Measurements from ENCODE around the gene CD226. TPM values are rescaled to one million over a fixed set of nuclear protein-coding genes. Genes with fewer than 3 reads are reported as not detected.

The CD226 gene
- total and polyA plus RNA-seq, 10 of the 15 experiments (the other 5 are each of a cell fraction or from before 2014, with no cell fraction given) = 12.9 to 68.8 (median 47.3) TPM

DNA sequence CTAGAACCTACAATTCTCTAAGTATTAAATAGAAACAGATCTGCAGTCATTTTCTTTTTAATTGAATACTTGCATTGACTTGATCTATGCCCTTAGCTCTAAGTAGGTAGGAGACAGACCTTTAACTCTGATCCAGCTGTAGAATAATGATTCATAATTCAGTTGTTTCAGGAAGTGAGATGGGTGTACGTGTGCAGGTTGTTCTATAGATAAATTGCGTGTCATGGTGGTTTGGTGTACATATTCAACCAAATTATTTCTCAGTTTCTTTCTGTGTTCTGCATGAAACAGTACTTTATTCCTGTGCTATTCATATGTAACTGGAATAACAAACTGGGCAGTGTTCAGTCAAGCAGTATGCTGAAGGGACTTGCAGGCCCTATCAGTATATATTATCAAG is 34.3 kb upstream of the CD226 start:
- ChIA-PET RAD21 (ENCODE audit: unreplicated experiment) (interaction anchor here (0.6 to 1.5 kb wide), 5 partner anchors 23 to 308 kb away, joined by 3 to 4 read pairs (median 3); no protein-coding TSS in a partner anchor), CTCF (interaction anchor here (1.7 kb wide), 1 partner anchor 20 kb away, joined by 4 read pairs; no protein-coding TSS in a partner anchor), SMC1A (ENCODE audit: uncharacterized antibody, unreplicated experiment) (interaction anchor here (0.9 to 2.2 kb wide), 9 partner anchors 11 to 97 kb away, joined by 3 to 6 read pairs (median 3); no protein-coding TSS in a partner anchor), POLR2A (interaction anchor here (1.2 kb wide), 1 partner anchor 20 kb away, joined by 3 read pairs; no protein-coding TSS in a partner anchor)
- Histone ChIP-seq H3K4me1 (ENCODE audit: control insufficient read depth, insufficient read depth, low read length) (peaks cover 38% of the 10 kb centered on the region), H4K20me1 (ENCODE audit: control insufficient read depth, insufficient read depth) (no peaks in the 10 kb centered on the region), H3K9me3 (replicated peaks; ENCODE audit: control insufficient read depth, insufficient read depth, low read length) (peaks cover 9% of the 10 kb centered on the region; the same call in 2 of the 3 replicates), H2AFZ (ENCODE audit: control insufficient read depth, low read depth, low read length) (no peak overlapping the region), H3K27me3 (replicated peaks in 1 of 2; ENCODE audit: control insufficient read depth in 2 of 2, insufficient read depth in 2 of 2, low read length in 1 of 2) (no peaks in the 10 kb centered on the region), H3K36me3 (ENCODE audit: control insufficient read depth in 2 of 2, insufficient read depth in 2 of 2, low read length in 1 of 2) (peaks cover 0 to 4% of the 10 kb centered on the region in 2 experiments; a peak in 2 of 4 replicates), H3K4me3 (no peak overlapping the region), H3K4me2 (ENCODE audit: control insufficient read depth, insufficient read depth) (peak overlapping the region; percentile 60), H3K27ac (ENCODE audit: control insufficient read depth, insufficient read depth) (peak overlapping the region; percentile 72; the same call in 1 of the 2 replicates), H3K79me2 (ENCODE audit: control insufficient read depth, insufficient read depth, low read length) (no peaks in the 10 kb centered on the region), H3K9ac (ENCODE audit: control insufficient read depth, insufficient read depth, low read length) (no peak overlapping the region)
- ATAC-seq = peak; percentile 74
- no peak for FAIRE-seq
- WGBS (ENCODE audit: insufficient coverage, insufficient replicate concordance, low lambda C conversion rate, missing lambda C conversion rate) = 57% methylated on average over 2 of the region's 2 CpGs
- DNase-seq (ENCODE audit: low read depth, low spot score) = no peak
- no TSS peak for BruUV-seq (replicated peaks)
- intact Hi-C loops (cut with micrococcal nuclease; ENCODE audit: unreplicated experiment) = no loop called here
- in situ Hi-C loops (cut with MboI) = no loop called here
- TF ChIP-seq ZBED1 (IDR thresholded peaks at IDR 0.05; ENCODE audit: borderline replicate concordance) = 0 out of 2 replicates have a peak, but pooled peaks have one; percentile 35
- TF ChIP-seq NBN (IDR thresholded peaks at IDR 0.05) = no peak
- TF ChIP-seq, protein P1, sequence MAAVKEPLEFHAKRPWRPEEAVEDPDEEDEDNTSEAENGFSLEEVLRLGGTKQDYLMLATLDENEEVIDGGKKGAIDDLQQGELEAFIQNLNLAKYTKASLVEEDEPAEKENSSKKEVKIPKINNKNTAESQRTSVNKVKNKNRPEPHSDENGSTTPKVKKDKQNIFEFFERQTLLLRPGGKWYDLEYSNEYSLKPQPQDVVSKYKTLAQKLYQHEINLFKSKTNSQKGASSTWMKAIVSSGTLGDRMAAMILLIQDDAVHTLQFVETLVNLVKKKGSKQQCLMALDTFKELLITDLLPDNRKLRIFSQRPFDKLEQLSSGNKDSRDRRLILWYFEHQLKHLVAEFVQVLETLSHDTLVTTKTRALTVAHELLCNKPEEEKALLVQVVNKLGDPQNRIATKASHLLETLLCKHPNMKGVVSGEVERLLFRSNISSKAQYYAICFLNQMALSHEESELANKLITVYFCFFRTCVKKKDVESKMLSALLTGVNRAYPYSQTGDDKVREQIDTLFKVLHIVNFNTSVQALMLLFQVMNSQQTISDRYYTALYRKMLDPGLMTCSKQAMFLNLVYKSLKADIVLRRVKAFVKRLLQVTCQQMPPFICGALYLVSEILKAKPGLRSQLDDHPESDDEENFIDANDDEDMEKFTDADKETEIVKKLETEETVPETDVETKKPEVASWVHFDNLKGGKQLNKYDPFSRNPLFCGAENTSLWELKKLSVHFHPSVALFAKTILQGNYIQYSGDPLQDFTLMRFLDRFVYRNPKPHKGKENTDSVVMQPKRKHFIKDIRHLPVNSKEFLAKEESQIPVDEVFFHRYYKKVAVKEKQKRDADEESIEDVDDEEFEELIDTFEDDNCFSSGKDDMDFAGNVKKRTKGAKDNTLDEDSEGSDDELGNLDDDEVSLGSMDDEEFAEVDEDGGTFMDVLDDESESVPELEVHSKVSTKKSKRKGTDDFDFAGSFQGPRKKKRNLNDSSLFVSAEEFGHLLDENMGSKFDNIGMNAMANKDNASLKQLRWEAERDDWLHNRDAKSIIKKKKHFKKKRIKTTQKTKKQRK (IDR thresholded peaks at IDR 0.05; ENCODE audit: low read depth, low read length) = no peak
- no peak for TF ChIP-seq CBX3 (IDR thresholded peaks at IDR 0.05; ENCODE audit: borderline replicate concordance, low read depth)
- TF ChIP-seq NFIC (IDR thresholded peaks at IDR 0.05; ENCODE audit: low read depth, low read length) = peak; percentile 64; the same call in 1 of the 2 replicates
- TF ChIP-seq, protein P2, sequence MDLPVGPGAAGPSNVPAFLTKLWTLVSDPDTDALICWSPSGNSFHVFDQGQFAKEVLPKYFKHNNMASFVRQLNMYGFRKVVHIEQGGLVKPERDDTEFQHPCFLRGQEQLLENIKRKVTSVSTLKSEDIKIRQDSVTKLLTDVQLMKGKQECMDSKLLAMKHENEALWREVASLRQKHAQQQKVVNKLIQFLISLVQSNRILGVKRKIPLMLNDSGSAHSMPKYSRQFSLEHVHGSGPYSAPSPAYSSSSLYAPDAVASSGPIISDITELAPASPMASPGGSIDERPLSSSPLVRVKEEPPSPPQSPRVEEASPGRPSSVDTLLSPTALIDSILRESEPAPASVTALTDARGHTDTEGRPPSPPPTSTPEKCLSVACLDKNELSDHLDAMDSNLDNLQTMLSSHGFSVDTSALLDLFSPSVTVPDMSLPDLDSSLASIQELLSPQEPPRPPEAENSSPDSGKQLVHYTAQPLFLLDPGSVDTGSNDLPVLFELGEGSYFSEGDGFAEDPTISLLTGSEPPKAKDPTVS (IDR thresholded peaks at IDR 0.05; ENCODE audit: low read depth, low read length) = no peak
- TF ChIP-seq, protein P3, sequence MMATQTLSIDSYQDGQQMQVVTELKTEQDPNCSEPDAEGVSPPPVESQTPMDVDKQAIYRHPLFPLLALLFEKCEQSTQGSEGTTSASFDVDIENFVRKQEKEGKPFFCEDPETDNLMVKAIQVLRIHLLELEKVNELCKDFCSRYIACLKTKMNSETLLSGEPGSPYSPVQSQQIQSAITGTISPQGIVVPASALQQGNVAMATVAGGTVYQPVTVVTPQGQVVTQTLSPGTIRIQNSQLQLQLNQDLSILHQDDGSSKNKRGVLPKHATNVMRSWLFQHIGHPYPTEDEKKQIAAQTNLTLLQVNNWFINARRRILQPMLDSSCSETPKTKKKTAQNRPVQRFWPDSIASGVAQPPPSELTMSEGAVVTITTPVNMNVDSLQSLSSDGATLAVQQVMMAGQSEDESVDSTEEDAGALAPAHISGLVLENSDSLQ (IDR thresholded peaks at IDR 0.05) = no peak
- TF ChIP-seq NFYB (IDR thresholded peaks at IDR 0.05; ENCODE audit: insufficient read depth, low read depth, low read length) = no peak
- TF ChIP-seq EP300 (IDR thresholded peaks at IDR 0.05; ENCODE audit: borderline replicate concordance in 1 of 2, control insufficient read depth in 1 of 2, low read depth in 2 of 2, low read length in 2 of 2) = peak in 1 of 2 experiments; percentile 66; a peak in 1 of 4 replicates
- TF ChIP-seq IKZF2 (IDR thresholded peaks at IDR 0.05) = peak in 1 of 2 experiments; percentile 31; a peak in 1 of 4 replicates
- TF ChIP-seq, protein P4, sequence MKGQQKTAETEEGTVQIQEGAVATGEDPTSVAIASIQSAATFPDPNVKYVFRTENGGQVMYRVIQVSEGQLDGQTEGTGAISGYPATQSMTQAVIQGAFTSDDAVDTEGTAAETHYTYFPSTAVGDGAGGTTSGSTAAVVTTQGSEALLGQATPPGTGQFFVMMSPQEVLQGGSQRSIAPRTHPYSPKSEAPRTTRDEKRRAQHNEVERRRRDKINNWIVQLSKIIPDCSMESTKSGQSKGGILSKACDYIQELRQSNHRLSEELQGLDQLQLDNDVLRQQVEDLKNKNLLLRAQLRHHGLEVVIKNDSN (IDR thresholded peaks at IDR 0.05; ENCODE audit: borderline replicate concordance, extremely low read length, insufficient read depth, low read depth, low read length) = no peak
- TF ChIP-seq HDAC6 (IDR thresholded peaks at IDR 0.05; ENCODE audit: unreplicated experiment) = no peak
- TF ChIP-seq CREB1 (IDR thresholded peaks at IDR 0.05; ENCODE audit: low read depth) = 0 out of 2 replicates have a peak, but pooled peaks have one; percentile 29
- peak; percentile 76 for TF ChIP-seq ZNF24 (IDR thresholded peaks at IDR 0.05)
- TF ChIP-seq MEF2A (IDR thresholded peaks at IDR 0.05; ENCODE audit: insufficient read depth, low read depth, low read length) = peak; percentile 46; the same call in 1 of the 2 replicates
- no peak for TF ChIP-seq SRF (IDR thresholded peaks at IDR 0.05; ENCODE audit: low read depth in 2 of 2, low read length in 2 of 2)
- no peak for TF ChIP-seq SMAD5 (IDR thresholded peaks at IDR 0.05; ENCODE audit: low read depth)
